NCI-H1417 (cell line): ENCODE measurements around the gene PRSS22.

Experiments
- DNase-seq, 3 experiments: peaks; one replicate each; lab custom pipeline; 2025; lab: John Stamatoyannopoulos, UW

Gene PRSS22

DNA sequence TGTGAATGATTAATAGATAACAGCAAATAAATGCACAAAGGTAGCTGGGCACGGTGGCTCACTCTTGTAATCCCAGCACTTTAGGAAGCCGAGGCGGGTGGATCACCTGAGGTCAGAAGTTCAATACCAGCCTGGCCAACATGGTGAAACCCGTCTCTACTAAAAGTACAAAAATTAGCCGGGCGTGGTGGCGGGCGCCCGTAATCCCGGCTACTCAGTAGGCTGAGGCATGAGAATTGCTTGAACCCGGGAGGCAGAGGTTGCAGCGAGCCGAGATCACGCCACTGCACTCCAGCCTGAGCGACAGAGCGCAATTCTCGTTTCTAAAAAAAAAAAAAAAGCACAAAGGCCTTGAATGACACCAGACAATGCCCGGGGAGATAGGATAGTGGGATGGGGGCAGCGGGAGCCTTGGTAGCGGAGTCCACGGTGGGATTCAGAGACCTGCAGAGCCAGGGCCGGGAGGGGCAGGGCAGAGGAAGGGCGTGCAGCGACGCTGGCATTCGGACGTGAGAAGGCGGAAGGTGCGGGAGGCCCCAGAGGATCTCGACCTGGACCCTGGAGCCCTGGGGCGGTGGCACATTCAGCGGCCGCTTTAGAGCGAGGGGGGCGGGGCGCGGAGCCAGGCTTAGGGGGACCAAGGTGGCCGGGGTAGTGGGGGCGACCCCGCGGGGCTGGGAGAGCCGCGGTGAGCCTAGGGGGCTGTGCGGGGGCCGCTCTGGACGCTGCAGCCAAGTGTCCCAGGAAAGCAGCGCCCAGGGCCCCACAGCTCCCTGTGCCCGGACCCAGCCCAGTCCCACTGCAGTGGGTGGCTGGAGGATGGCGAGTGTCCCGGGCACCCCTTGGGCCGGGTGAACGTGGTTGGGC lies 24.0 kb upstream of the PRSS22 start:
- peak in 2 of 3 experiments; percentile 21 to 73 for DNase-seq

DNA sequence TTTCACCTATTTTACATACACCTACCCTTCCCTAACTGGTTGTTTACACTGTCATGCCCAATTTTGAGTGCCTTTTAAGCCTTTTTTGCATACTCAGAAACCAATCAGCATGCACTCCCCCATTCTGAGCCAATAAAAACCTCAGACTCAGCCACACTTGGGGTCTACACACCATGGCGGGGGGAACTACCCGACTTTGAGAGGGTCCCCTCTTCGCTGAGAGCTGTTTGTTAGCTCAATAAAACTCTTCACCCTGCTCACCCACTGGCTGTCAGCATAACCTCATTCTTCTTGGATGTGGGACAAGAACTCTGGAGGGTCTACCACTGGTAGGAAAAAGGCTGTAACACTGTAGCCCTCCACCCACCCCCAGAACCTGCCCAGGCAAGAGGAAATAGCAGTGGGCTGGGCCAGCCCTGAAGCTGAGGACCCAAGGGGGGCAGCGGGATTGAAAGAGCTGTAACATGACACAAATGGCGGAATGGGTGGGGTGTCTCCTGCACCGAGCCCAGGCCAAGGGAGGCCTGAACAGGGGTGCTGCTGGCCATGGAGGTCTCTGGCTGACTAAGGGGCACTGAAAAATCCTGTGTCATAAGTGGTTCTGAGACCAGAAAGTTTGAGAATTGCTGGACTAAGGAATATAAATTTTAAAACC lies 22.0 kb upstream of the PRSS22 start:
- DNase-seq, result no peak

DNA sequence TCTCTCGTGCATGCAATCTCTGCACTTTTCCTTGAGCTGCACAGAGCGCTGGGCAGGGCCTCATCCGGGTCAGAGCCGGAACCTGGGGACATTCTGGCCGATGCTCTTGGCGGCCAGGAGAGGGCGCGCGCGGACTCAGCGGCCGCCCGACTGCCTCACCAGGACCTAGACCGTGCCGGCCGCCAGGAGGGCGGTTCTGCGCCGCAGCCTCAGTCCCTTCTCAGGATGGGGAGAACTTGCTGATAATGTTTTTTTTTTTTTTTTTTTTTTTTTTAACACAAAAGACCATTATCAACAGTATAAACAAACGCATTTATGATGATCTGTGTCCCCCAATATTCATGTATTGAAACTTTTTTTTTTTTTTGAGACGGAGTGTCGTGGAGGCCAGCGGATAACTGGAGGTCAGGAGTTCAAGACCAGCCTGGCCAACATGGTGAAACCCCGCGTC lies 17.0 kb upstream of the PRSS22 start:
- DNase-seq, result peak; percentile 56 to 84 (median 76)

DNA sequence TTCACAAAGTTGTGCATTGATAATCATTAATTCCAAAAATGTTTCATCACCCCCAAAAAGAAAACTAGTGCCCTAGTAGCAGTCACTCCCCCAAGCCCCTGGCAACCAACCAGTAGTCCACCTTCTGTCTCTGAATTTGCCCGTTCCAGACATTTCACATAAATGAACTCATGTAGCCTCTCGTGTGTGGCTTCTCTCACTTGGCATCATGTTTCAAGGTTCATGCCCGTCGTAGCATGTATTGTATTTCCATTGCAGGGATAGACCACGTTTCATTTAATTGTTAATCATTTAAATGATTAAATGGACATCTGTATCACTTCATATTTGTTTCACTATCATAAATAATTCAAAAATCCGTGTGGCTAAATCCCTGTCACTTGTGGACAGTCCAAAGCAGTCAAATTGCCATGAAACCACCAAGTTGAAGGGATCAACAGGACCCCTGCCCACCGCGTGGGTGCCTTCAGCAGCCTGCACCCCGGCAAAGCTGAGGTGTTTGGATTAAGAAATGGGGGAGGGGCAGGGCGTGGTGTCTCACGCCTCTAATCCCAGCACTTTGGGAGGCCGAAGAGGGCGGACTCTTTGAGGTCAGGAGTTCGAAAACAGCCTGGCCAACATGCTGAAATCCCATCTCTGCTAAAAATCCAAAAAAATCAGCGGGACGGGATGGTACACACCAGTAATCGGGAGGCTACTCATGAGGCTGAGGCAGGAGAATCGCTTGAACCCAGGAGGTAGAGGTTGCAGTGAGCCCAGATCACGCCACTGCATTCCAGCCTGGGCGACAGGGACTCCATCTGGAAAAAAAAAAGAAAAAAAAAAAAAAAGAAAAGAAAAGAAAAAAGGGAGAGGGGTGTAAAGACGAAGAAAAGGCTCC lies 16.3 kb upstream of the PRSS22 start:
- peak in 1 of 3 experiments; percentile 37 for DNase-seq

DNA sequence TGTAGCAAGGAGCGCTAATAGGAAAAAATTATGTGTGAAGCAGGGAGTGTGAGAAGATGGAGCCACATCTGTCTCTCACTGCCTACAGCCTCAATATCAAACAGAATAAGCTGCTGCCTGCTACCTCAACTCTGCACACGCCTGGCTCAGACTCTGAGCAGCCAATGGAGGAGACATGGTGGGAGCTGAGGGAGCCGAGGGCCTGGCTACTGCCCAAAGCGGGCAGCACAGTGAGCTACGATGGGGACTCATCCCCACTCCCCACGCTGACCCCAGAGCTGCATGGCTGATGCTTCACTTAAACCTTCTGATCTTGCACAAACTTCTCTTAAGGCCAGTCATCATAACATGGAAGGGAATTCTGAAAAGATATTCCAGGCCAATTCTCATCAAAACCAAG lies 14.0 kb upstream of the PRSS22 start:
- no peak for DNase-seq

DNA sequence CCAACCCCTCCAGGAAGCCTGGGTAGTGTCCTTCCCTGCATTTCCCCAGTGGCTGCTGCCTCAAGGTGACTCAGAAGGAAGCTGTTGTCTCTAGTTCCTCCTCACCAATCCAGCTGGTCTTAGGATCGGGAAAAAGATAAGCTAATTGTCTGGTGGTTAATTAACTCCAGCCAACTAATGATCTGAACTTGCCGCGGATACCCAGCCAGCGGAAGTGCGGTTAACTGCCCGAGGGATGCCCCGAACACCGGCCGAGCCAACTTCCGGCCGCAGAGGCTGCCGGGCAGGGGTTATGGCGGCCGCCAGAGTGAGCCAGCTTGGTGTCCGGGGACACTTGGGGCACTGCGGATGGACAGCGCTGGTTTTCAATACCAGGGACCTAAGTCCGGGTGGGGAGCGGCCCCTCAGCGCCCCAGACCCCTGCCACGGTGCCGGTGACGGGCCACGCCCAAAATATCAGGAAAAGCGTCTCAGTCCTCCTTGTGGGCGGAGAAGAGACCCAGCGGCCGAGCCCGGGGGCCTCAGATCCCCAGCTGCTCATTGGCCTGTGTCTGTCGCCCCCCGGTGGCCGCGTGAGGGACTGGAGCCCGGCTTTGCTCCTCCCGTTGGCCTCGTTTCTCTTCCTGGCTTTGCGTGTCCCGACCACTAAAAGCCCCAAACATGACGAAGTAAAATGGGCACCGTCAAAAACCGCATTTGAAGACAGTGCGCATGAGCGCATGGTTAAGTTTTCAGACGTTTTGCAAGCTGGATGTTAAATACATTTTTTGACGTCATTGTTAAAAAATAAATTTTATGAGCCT lies 10.2 kb upstream of the PRSS22 start:
- peak; percentile 94 to 96 (median 95) for DNase-seq

DNA sequence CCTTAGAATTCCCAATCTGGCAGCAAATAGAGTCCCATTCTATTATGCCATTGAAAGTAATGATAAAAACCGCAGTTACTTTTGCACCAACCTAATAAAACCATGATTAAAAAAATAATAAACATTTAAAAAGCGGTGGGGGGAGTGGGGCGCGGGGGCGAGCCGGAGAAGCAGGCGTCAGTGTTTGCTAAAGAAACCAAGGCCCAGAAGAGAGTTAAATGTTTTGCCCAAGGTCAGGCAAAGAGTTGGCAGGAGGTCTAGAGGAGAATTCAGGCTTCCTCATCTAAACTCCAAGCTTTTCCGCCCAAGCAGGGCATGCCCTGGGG lies 9.7 kb upstream of the PRSS22 start:
- no peak for DNase-seq

DNA sequence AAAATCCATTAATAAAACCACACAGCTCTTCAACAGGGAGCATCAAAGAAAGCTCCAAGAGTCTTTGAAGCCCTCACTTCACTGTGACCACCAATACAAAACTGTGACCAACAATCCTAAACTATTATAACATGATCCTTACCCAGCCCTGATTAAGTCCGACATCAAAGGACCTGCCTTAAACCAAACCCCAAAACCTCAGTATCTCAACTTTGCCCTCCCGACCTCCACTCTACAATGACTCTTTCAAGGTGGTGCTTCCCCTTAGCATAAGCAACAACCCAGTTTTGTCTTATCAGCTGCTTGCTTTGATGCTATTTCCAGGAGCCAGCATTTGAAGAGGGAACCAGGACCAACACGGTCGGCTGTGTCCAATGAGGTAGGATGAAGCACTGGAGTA lies 8.5 kb upstream of the PRSS22 start:
- no peak for DNase-seq

DNA sequence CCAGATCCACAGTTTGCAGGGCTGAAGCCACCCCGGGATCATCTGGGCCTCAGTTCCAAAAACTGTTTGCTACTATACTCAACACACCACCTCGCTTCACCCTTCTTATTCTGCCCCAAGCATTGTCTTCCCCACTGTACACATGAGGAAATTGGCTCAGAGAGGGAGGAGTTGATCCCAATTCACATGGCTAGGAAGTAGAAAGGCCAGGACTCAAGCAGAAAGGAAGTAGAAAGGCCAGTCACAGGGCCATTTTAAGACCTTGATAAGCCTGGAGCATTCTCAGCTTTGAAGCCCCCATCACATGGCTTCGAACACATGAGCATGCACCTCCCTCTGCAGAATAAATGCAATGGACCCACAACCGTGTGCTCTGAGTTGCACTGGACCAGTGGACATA lies 7.7 kb upstream of the PRSS22 start:
- no peak for DNase-seq

DNA sequence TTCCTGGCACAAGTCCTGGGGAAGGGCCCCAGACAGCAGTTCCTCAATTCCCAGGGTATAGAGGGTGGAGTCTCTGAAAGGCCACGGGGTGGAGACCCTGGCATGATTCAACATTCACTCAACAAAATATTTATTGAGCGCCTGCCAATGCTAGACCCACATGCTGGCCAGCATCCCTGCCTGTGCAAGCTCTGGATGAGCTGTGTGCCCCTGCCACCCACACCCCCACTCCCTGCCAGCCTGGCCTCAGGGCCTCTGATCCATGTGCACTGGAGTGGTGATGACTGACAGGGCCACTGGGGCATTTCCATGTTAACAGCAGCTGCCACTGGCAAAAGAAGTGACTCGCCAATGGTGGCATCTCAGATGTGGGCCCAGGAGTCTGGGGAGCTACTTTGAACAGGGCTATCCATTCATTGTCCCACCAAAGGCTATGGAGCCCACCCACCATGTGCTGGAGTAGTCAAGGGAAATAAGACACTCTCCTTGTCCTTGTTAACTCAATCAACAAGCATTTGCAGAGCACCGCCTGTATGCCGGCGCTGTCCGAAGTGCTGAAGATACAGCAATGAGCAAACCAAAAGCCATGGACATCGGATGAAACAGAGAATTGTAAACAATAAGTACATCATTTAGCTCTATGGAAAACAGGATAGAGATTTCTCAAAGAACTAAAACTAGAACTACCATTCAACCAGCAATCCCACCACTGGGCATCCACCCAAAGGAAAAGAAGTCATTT lies 3.0 kb upstream of the PRSS22 start:
- DNase-seq, result no peak

DNA sequence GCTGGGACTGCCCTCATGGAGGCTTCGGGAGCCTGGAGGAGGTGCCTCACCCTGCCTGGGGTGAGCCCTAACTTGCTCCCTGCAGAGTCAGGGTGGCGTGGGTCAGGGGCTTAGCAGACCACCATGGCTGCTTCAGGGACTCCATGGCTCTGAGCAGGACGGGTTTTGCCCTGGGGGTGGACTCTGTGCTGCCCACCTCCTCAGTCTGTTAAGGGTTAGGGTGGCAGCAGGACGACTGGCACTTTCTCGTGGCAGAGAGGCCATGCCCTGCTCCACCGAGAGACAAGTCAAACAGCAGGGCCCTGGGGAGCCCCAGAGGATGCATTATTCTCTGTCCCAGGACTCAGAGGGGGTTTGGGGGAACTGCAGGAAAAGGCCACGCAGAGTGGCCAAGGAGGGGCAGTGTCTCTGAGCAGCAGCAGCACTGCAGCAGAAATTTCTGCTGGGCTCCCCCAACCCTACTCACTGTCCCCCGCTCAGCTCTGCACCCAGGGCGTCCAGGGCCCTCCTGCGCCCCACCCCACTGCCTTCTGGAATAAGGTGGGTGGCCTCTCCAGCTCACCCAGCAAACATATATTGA lies 1.8 kb upstream of the PRSS22 start:
- no peak for DNase-seq

DNA sequence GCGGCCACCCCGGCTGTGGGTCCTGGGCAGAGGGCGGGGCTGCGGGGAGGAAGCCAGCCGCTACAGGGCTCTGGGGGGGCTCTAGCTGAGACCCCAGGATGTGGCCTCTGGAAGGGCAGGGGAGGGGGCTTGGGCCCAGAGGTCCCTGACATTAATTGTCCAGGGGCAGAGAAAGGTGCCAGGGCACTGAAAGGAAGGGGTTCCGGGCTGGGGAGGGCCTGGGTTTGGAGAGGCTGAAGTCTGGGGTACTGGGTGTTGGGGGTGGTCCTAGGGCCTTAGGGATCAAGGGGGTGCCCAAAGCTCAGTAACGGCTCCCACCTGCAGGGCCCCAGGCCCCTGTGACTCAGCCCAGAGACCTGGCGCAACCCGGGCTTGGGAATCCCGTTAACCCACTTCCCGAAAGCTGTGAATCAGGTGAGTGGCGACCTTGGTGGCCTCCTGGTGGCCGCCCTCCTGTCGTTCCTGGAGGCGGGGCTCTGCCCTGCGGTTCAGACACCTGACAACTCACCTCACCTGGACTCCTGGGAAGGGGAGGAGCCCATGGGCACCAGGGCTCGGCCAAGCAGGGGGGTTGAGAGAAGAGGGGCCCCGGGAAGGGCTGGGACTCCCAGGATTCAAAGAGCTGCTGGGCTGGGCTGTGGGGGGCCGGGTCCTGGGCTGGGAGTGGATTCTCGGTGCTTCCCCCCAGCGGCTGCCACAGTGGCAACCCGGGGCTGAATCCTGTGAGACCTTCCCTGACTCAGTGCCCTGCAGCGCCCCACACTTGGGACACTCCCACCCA lies 465 bp upstream of the PRSS22 start:
- DNase-seq, result peak; percentile 22 to 69 (median 56)

DNA sequence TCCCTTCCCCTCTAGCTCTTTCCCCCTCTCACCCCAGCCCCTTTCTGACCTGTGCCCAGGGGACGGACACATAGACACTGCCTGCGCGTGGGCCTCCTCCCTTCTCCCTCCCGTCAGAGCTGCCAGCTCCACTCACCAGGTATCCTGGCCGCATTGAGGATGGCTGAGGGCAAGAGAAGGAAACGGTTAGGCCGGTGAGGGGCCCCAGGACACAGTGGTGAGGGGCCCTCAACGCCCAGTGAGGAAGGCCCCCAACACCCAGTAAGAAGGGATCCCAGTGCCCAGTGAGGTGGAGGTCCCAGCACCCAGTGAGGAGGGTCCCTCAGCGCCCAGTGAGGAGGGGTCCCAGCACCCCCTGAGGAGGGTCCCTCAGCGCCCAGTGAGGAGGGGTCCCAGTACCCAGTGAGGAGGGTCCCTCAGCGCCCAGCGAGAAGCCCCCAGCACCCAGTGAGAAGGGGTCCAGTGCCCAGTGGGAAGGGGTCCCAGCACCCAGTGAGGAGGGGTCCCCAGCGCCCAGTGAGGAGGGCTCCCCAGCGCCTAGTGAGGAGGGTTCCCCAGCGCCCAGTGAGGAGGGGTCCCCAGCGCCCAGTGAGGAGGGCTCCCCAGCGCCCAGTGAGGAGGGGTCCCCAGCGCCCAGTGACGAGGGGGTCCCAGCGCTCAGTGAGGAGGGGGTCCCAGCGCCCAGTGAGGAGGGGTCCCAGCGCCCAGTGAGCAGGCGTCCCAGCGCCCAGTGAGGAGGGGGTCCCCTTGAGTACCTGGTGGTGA lies 1.1 kb downstream of the PRSS22 start:
- no peak for DNase-seq

DNA sequence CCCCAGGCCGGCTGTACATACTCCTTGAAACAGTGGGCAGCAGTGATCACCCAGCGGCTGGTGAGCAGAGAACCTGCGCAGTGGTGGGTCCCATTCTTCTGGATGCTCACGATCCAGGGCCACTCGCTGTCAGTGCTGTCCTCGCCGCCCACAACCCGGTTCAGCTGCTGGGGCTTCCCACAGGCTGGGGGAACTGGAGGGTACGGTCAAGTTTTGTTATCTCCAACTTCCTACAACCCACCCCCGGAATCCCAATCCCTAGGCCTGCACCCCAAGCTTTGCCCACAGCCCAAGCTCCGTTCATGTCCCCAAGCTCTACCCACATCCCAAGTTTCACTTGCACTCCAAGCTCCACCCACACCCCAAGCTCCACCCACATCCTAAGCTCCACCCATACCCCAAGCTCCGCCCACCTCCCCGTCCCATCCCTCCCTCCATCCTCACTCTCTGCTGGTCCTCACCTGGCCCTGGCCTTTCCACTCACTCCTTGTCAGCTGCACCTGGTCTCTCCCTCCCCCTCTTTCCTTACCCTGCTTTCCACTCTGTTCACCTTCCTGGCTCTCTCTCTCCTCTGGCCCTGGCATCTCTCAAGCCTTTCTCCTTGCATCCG lies 1.8 kb downstream of the PRSS22 start:
- DNase-seq, result peak in 2 of 3 experiments; percentile 28 to 45

DNA sequence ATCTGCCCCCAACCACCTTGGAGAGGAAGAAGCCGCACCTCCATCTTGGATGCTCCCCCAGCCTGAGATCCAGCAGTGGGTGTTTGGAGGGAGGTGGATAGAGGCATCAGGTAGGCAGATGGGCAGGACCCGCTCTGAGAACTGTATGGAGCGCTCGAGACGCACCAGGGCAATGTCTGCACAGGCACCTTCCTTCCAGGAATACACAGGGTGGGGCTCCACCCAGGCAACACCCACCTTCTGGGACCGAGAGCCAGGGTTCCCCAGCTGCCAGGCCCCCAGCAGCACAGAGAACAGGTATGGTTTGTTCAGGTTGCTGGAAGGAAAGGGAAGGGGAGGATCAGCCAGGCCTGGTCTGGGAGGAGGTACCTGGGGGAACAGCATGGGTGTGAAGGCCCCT lies 2.4 kb downstream of the PRSS22 start:
- DNase-seq, result no peak

DNA sequence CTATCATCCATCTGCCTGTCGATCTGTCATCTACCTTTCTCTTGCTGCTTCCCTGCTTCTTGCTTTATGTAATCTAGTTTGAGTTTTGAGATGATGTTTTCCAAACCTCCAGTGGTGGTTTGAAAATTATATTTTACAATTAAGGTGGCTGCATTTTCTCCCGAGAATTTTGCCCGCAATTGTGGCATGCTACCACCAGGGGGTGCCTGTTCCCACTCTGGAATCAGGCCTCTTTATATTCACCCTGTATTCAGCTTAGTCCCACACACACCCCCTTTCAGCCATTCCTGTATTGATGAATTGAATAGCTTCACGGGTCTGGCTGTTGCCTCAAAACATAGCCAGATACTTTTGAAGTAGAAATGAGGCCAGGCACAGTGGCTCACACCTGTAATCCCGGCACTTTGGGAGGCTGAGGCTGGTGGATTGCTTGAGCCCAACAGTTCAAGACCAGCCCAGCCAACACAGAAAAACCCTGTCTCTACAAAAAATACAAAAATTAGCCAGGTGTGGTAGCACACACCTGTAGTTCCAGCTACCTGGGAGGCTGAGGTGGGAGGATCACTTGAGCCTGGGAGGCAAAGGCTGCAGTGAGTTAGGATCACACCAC lies 3.2 kb downstream of the PRSS22 start:
- DNase-seq, result peak in 1 of 3 experiments; percentile 32

DNA sequence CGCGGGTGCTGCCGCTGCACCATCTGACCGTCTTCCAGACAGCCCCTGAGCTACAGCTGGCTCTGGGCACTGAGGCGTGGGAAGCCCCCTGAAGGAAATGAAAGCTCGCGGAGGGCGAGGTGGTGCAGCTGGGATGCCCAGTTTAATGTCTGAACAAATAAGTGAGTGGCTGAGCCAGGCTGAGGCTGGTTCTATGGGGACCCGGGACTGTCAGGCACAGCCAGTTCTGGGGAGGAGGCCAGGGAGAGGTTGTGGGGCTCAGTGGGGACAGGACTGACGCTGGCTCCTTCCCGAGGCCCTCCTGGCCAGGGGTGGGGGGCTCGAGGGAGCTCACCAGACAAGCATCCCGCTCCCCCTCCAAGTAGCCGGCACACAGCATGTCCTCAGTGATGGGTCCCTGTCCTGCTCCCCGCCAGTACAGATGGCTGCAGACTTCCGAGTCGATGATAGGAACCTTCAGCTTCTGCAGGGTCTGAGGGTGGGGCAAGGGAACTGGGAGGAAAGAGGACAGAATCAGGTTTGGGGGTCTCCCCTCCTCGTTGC lies 4.4 kb downstream of the PRSS22 start:
- DNase-seq, result no peak
